Endodermal cell (in vitro differentiated cells): ENCODE data around the gene NDUFA8. TPM values are rescaled to one million over a fixed set of nuclear protein-coding genes. Genes with fewer than 3 reads are reported as not detected.
A peak's percentile ranks its signal among the peaks of the same experiment; 100 is the strongest.

Experiments used
- DNase-seq: peaks from one replicate; pipeline ENCODE4 v3.0.0-alpha.2; 2017
- H3K27ac ChIP-seq: 2 replicates; pipeline ENCODE4 v1.5.1; 2013; ENCODE audit warnings: mild to moderate bottlenecking, low read depth, low read length, moderate library complexity
- H3K27me3 ChIP-seq: 2 replicates; pipeline ENCODE4 v1.6.1; 2013; ENCODE audit warnings: mild to moderate bottlenecking, low read length, moderate library complexity; ENCODE audit not compliant: insufficient read depth, control insufficient read depth, poor library complexity, severe bottlenecking
- H3K36me3 ChIP-seq: 2 replicates; pipeline ENCODE4 v1.7.0; 2013; ENCODE audit warnings: mild to moderate bottlenecking, low read length, moderate library complexity; ENCODE audit not compliant: control insufficient read depth, insufficient read depth
- H3K4me1 ChIP-seq: one replicate; pipeline ENCODE4 v1.7.0; 2013; ENCODE audit warnings: low read length; ENCODE audit not compliant: control insufficient read depth, insufficient read depth
- H3K4me3 ChIP-seq: 2 replicates; pipeline ENCODE4 v1.5.1; 2013; ENCODE audit warnings: mild to moderate bottlenecking, low read length, moderate library complexity
- H3K9ac ChIP-seq: 2 replicates; pipeline ENCODE4 v1.6.1; 2013; ENCODE audit warnings: mild to moderate bottlenecking, low read length, moderate library complexity; ENCODE audit not compliant: poor library complexity, severe bottlenecking; ENCODE audit errors: extremely low read depth
- H3K9me3 ChIP-seq: 2 replicates; pipeline ENCODE4 v1.6.1; 2013; ENCODE audit warnings: mild to moderate bottlenecking, low read length, moderate library complexity; ENCODE audit not compliant: control insufficient read depth
- H3K27ac Mint-ChIP-seq: 2 replicates; pipeline ENCODE4 v1.8.0; 2020; ENCODE audit warnings: mixed read lengths
- H3K27me3 Mint-ChIP-seq: 2 replicates; pipeline ENCODE4 v1.8.0; 2021; ENCODE audit warnings: mild to moderate bottlenecking, mixed read lengths; ENCODE audit not compliant: insufficient read depth
- H3K36me3 Mint-ChIP-seq: 2 replicates; pipeline ENCODE4 v1.8.0; 2020; ENCODE audit warnings: low read depth, mixed read lengths
- H3K4me1 Mint-ChIP-seq: 2 replicates; pipeline ENCODE4 v1.8.0; 2020; ENCODE audit warnings: mixed read lengths
- H3K4me3 Mint-ChIP-seq: 2 replicates; pipeline ENCODE4 v1.8.0; 2020; ENCODE audit warnings: mild to moderate bottlenecking, moderate library complexity, mixed read lengths
- H3K9me3 Mint-ChIP-seq: 2 replicates; pipeline ENCODE4 v1.8.0; 2020; ENCODE audit warnings: mild to moderate bottlenecking, mixed read lengths
- WGBS, 2 experiments: methylation state at CpG; one replicate each; pipeline versions ENCODE4 v1.1.5 to v1.1.7; 2013; ENCODE audit warnings: missing lambda C conversion rate in 2 of 2, mixed read lengths in 1 of 2; ENCODE audit not compliant: insufficient coverage in 1 of 2, insufficient read length in 1 of 2; 5-methylcytosine and 5-hydroxymethylcytosine counted together
- total RNA-seq, 2 donors: library from RNA; stranded (reverse); fragmentation: NEBNext Ultra II Directional in 1 of 2; extraction: Animal tissue kit (Norgen Biotek cat#: 25700) in 1 of 2; gene quantifications; 2 replicates in 1 of 2; 3 replicates in 1 of 2; pipeline ENCODE4 v1.2.1, GENCODE V29; 2021
- TF ChIP-seq, protein P1 (sequence below): fragments of 200-600 bp; sonication (generic); conservative IDR thresholded peaks from 2 replicates; pipeline ENCODE4 v1.5.0; 2021; ENCODE audit warnings: antibody characterized with exemption, mild to moderate bottlenecking

The NDUFA8 gene
- total RNA-seq, 2 donors from 2014 or later: 65.8 to 67.8 TPM

- H3K9me3 Mint-ChIP-seq: no peaks in the 10 kb centered on the region
- WGBS, 2 experiments: 62 to 69% methylated on average over 5 to 9 of the region's 10 CpGs
These were observed 20.9 kb downstream of the NDUFA8 start for GRCh38 chr9:122138560-122139268.

DNA sequence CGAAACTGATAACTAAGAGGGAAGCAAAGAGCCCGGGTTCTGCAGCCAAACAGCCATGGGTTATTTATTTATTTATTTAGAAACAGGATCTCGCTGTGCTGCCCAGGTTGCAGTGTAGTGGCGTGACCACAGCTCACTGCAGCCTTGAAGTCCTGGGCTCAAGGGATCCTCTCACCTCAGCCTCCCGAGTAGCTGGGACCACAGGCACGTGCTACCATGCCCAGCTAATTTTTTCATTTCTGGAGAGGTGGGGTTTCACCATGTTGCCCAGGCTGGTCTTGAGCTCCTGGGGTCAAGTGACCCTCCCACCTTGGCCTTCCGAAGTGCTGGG is 24.1 kb downstream of the NDUFA8 start:
- H3K27ac ChIP-seq: no peak overlapping the region
- H3K4me1 ChIP-seq: peaks cover 9% of the 10 kb centered on the region
- Mint-ChIP-seq H3K9me3 (no peaks in the 10 kb centered on the region), H3K27me3 (peaks cover 11% of the 10 kb centered on the region), H3K36me3 (no peaks in the 10 kb centered on the region), H3K4me3 (no peak overlapping the region), H3K4me1 (peaks cover 32% of the 10 kb centered on the region), H3K27ac (no peak overlapping the region)
- H3K9ac ChIP-seq: no peak overlapping the region
- H3K36me3 ChIP-seq: no peaks in the 10 kb centered on the region
- no peaks in the 10 kb centered on the region for H3K27me3 ChIP-seq
- H3K9me3 ChIP-seq: no peaks in the 10 kb centered on the region
- WGBS, 2 experiments: 88 to 95% methylated on average over 6 to 7 of the region's 7 CpGs
- TF ChIP-seq, protein P1, sequence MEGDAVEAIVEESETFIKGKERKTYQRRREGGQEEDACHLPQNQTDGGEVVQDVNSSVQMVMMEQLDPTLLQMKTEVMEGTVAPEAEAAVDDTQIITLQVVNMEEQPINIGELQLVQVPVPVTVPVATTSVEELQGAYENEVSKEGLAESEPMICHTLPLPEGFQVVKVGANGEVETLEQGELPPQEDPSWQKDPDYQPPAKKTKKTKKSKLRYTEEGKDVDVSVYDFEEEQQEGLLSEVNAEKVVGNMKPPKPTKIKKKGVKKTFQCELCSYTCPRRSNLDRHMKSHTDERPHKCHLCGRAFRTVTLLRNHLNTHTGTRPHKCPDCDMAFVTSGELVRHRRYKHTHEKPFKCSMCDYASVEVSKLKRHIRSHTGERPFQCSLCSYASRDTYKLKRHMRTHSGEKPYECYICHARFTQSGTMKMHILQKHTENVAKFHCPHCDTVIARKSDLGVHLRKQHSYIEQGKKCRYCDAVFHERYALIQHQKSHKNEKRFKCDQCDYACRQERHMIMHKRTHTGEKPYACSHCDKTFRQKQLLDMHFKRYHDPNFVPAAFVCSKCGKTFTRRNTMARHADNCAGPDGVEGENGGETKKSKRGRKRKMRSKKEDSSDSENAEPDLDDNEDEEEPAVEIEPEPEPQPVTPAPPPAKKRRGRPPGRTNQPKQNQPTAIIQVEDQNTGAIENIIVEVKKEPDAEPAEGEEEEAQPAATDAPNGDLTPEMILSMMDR: no peak
- no peak for DNase-seq
- H3K4me3 ChIP-seq: no peak overlapping the region

More at GRCh38 chr9:122138560-122139268, 20.9 kb downstream of the NDUFA8 start:
- Mint-ChIP-seq H3K27me3 (no peaks in the 10 kb centered on the region), H3K36me3 (peaks cover 6% of the 10 kb centered on the region), H3K27ac (no peak overlapping the region), H3K4me3 (no peak overlapping the region), H3K4me1 (peaks cover 14% of the 10 kb centered on the region)
- peaks cover 10% of the 10 kb centered on the region for H3K36me3 ChIP-seq
- H3K27ac ChIP-seq: no peak overlapping the region
- no peaks in the 10 kb centered on the region for H3K9me3 ChIP-seq
- DNase-seq: peak; percentile 50
- TF ChIP-seq, protein P1: no peak
- H3K4me3 ChIP-seq: no peak overlapping the region
- H3K4me1 ChIP-seq: peaks cover 9% of the 10 kb centered on the region
- H3K27me3 ChIP-seq: no peaks in the 10 kb centered on the region
- H3K9ac ChIP-seq: no peak overlapping the region

GRCh38 chr9:122134822-122135528 is 24.6 kb downstream of the NDUFA8 start:
- DNase-seq: peak; percentile 86
- Histone ChIP-seq H3K4me3 (peak overlapping the region; percentile 45), H3K4me1 (peaks cover 9% of the 10 kb centered on the region), H3K27ac (no peak overlapping the region), H3K9me3 (no peaks in the 10 kb centered on the region), H3K36me3 (no peaks in the 10 kb centered on the region), H3K27me3 (no peaks in the 10 kb centered on the region), H3K9ac (no peak overlapping the region)
- Mint-ChIP-seq H3K27ac (no peak overlapping the region), H3K36me3 (no peaks in the 10 kb centered on the region), H3K27me3 (peaks cover 11% of the 10 kb centered on the region), H3K4me1 (peaks cover 32% of the 10 kb centered on the region), H3K4me3 (peak overlapping the region; percentile 26), H3K9me3 (no peaks in the 10 kb centered on the region)
- 26 to 28% methylated on average over 5 to 12 of the region's 12 CpGs for WGBS, 2 experiments
- TF ChIP-seq, protein P1: peak; percentile 29
